ENCODE measurements around the gene TAF12.
"Not testable (repeated sequence)": the region's sequence is repeated elsewhere in the genome, so short reads cannot be mapped to it uniquely, and the experiment has no call there.

TAF12 gene

GRCh38 chr1:28581531-28582247, 61.2 kb downstream of the TAF12 start:
- peak; percentile 94 for DNase-seq

GRCh38 chr1:28580722-28581530, 61.9 kb downstream of the TAF12 start:
- peak in 1 of 2 experiments; percentile 38 for DNase-seq

- no peak for DNase-seq
These were observed 63.5 kb downstream of the TAF12 start for GRCh38 chr1:28579401-28579800.

GRCh38 chr1:28578696-28579218, 64.1 kb downstream of the TAF12 start:
- DNase-seq, result no peak

- DNase-seq, result peak in 1 of 2 experiments; percentile 19
These were observed 64.9 kb downstream of the TAF12 start for GRCh38 chr1:28577738-28578536.

- peak; percentile 41 to 43 for DNase-seq
These were observed 65.7 kb downstream of the TAF12 start for GRCh38 chr1:28577052-28577678.

- DNase-seq, result no peak
These were observed 69.3 kb downstream of the TAF12 start for GRCh38 chr1:28573564-28573963.

GRCh38 chr1:28572891-28573290, 70.0 kb downstream of the TAF12 start:
- not testable (repeated sequence) for DNase-seq

GRCh38 chr1:28571911-28572310, 71.0 kb downstream of the TAF12 start:
- DNase-seq, result no peak

- DNase-seq, result no peak
These were observed 75.9 kb downstream of the TAF12 start for GRCh38 chr1:28566931-28567330.

- no peak for DNase-seq
These were observed 77.1 kb downstream of the TAF12 start for GRCh38 chr1:28565726-28566125.

- no peak for DNase-seq
These were observed 77.8 kb downstream of the TAF12 start for GRCh38 chr1:28565040-28565439.

GRCh38 chr1:28564310-28564709, 78.6 kb downstream of the TAF12 start:
- no peak for DNase-seq

GRCh38 chr1:28560886-28561285, 82.0 kb downstream of the TAF12 start:
- DNase-seq, result no peak
